Measurements from ENCODE around the gene CELA2A. TPM values are rescaled to one million over a fixed set of nuclear protein-coding genes. Genes with fewer than 3 reads are reported as not detected.

CELA2A gene
- total and polyA plus RNA-seq, 3 donors (not counting 1 experiment from before 2014, with no cell fraction given) = not detected

Other genes starting within 250 kb of the CELA2A start
- gene FHAD1, start 209.5 kb upstream of the CELA2A start, total RNA-seq = under 1 TPM; 0.12 to 0.33 TPM
- 0.03 TPM for gene FHAD1, start 209.5 kb upstream of the CELA2A start, polyA plus RNA-seq
- 10 to 100 TPM; 17.8 to 56.2 TPM for gene EFHD2, start 46.8 kb upstream of the CELA2A start, total RNA-seq
- 61.9 TPM for gene EFHD2, start 46.8 kb upstream of the CELA2A start, polyA plus RNA-seq
- not detected for gene CTRC, start 18.3 kb upstream of the CELA2A start, total RNA-seq
- gene CTRC, start 18.3 kb upstream of the CELA2A start, polyA plus RNA-seq = not detected
- gene CELA2B, start 19.4 kb downstream of the CELA2A start, total RNA-seq = not detected
- not detected for gene CELA2B, start 19.4 kb downstream of the CELA2A start, polyA plus RNA-seq
- gene CASP9, start 67.5 kb downstream of the CELA2A start, total RNA-seq = 1 to 10 TPM; 4.8 to 5.0 TPM
- 5.2 TPM for gene CASP9, start 67.5 kb downstream of the CELA2A start, polyA plus RNA-seq
- gene DNAJC16, start 70.1 kb downstream of the CELA2A start, total RNA-seq = 10 to 100 TPM; 16.0 to 23.8 TPM
- 12.1 TPM for gene DNAJC16, start 70.1 kb downstream of the CELA2A start, polyA plus RNA-seq
- gene AGMAT, start 128.3 kb downstream of the CELA2A start, total RNA-seq = under 1 TPM; 0.28 to 0.83 TPM
- 0.50 TPM for gene AGMAT, start 128.3 kb downstream of the CELA2A start, polyA plus RNA-seq
- gene DDI2, start 160.7 kb downstream of the CELA2A start, total RNA-seq = 10 to 100 TPM; 22.2 to 29.7 TPM
- 7.7 TPM for gene DDI2, start 160.7 kb downstream of the CELA2A start, polyA plus RNA-seq
- gene PLEKHM2, start 227.6 kb downstream of the CELA2A start, total RNA-seq = 10 to 100 TPM; 50.2 to 53.9 TPM
- gene PLEKHM2, start 227.6 kb downstream of the CELA2A start, polyA plus RNA-seq = 36.3 TPM